GM18505 (cell line): Measurements from ENCODE around the gene ABHD17A.

Source experiments
- ATAC-seq: cut with Tn5 transposase; IDR thresholded peaks from one replicate; pipeline ENCODE4 v1.9.1; 2021; ENCODE audit not compliant: unreplicated experiment
- POLR2A ChIP-seq: IDR thresholded peaks from 4 replicates; pipeline ENCODE4 v1.6.1; 2011; ENCODE audit warnings: borderline replicate concordance; ENCODE audit not compliant: insufficient read depth, insufficient read length; ENCODE audit errors: extremely low read depth

Gene ABHD17A

GRCh38 chr19:1829958-1830357 is 55.3 kb downstream of the ABHD17A start:
- TF ChIP-seq POLR2A, result no peak
- ATAC-seq, result no peak

GRCh38 chr19:1828279-1829238 is 56.7 kb downstream of the ABHD17A start:
- ATAC-seq, result no peak
- TF ChIP-seq POLR2A, result no peak

- no peak for ATAC-seq
- TF ChIP-seq POLR2A, result no peak
Measured at GRCh38 chr19:1827566-1828278, 57.6 kb downstream of the ABHD17A start.
